Measurements from ENCODE around the gene GPSM1.
"Not testable (repeated sequence)": the region's sequence is repeated elsewhere in the genome, so short reads cannot be mapped to it uniquely, and the experiment has no call there.

GPSM1 gene

GRCh38 chr9:136401173-136401922, 74.0 kb downstream of the GPSM1 start:
- no peak for DNase-seq

GRCh38 chr9:136402067-136402466, 74.7 kb downstream of the GPSM1 start:
- no peak for DNase-seq

DNA sequence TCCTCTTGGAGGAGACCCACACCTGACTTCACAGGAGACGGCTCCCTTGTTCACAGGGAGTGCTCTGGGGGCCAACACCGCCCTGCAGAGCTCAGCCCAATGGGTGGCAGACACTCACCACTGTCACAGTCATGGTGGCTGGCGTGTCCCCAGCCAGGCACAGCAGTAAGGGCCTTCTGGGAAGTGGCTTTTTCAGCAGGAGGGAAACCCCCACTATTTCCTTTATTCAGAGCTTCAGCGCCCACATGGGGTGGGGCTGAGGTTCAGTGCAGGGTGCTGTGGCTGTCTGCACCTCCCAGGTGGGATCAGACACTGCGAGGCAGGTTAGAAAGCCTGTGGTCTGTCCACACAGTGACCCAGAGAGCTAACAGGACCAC, 76.2 kb downstream of the GPSM1 start:
- DNase-seq, result peak; percentile 90

DNA sequence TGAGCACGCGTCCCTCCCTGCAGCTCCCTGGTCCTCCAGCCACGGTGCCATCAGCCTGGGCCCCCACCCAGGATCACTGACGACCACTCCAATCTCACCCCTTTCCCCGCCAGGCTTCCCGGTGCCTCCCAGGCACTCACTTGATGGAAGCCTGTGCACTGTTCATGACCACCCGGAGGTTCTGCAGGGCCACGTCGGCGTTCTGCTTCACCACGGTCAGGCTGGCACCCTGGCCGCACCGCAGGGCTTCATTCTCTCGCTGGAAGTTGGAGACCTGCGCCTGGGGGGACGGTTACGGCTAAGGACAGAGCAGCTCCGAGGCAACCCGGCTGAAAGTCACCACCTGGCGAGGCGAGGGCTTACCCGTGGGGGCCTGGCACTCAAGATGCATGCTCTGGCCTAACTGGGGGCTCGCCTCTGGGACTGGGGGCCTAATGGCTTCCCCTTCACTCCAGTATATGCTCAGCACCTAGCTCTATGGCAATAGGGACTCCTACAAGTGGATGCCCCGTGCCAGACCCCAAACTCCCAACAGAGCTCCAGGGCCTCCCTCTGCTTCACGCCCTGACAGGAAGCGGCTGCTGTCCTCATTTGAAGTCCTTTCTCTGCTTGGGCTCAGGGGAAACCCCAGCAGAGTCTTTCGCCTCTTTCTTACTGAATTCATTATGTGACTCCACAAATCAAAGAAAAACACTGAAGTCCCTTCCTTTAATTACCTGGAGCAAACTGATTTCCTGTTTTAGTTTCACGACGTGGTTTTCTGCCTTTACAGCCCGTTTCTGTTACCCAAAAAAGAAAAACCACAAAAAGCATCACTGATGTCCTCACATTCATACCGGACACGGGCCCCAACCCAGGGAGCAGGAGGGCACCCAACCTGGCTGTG, 76.8 kb downstream of the GPSM1 start:
- DNase-seq, result peak; percentile 67

DNA sequence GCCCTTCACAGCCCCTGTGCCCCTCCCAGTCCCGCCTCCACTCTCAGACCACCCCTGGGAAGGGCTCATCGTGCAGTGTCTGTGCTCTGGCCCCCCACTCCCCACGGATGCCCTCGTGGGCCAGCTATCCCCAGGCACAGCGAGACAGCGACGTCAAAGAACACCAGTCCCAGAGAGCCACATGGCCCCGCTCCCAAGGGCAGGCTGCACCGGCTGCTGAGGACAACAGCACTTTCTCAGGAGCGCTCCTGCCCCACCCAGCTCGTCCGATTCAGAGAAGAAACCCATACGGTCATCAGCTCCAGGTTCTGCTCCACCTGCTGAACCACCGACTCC, 77.4 kb downstream of the GPSM1 start:
- DNase-seq, result no peak

DNA sequence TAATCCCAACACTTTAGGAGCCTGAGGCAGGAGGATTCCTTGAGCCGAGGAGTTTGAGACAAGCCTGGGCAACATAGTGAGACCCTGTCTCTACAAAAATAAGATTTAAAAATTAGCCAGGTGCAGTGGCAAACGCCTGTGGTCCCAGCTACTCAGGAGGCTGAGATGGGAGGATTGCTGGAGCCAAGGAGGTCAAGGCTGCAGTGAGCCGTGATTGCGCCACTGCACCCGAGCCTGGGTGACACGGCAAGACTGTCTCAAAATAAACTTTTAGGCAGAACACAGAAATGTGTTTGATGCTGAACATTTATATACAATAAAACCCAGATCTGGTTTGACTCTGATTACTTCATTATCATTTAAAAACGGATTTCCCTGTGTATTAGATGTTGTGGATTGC, 78.1 kb downstream of the GPSM1 start:
- DNase-seq, result no peak

- DNase-seq, result not testable (repeated sequence)
Observed at GRCh38 chr9:136405904-136406303, 78.6 kb downstream of the GPSM1 start.

DNA sequence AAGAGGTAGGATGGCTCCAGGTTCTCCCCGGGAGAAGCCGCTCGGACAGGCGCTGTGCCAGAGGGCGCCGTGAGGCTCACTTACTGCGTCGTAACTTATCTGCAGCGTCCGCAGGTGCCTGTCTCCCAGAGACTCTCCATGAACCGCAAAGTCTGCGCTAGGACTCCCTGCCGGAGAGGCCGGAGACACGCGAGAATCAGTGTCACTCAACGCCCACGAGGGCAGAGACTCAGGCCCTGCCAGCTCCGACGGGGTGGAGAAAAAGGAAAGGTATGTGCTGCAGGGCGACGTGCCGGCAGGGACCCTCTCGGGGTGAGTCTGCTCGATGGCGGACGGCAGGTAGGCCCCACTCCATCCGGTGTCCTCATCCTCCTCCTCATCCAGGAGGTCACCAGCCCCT, 79.7 kb downstream of the GPSM1 start:
- DNase-seq, result not testable (repeated sequence)

- no peak for DNase-seq
Observed at GRCh38 chr9:136407911-136408310, 80.6 kb downstream of the GPSM1 start.
